Measurements from ENCODE around the gene LRRC18.

Gene LRRC18

GRCh38 chr10:48970654-48971053 lies 31.0 kb upstream of the LRRC18 start:
- Histone ChIP-seq H3F3A (ENCODE audit: control insufficient read depth, insufficient read depth) (no peaks in the 10 kb centered on the region), H3K36me3 (ENCODE audit: control insufficient read depth, low read length) (peaks cover 39% of the 10 kb centered on the region), H3K4me1 (ENCODE audit: control insufficient read depth, low read length) (no peaks in the 10 kb centered on the region), H3K4me3 (ENCODE audit: low read length) (no peak overlapping the region), H4K20me1 (ENCODE audit: control insufficient read depth, insufficient read depth, low read depth, low read length) (no peaks in the 10 kb centered on the region), H3K9me2 (replicated peaks; ENCODE audit: control insufficient read depth, low read length) (no peaks in the 10 kb centered on the region), H3K27ac (ENCODE audit: low read depth, low read length) (no peak overlapping the region), H3K79me2 (ENCODE audit: control insufficient read depth, low read length) (no peaks in the 10 kb centered on the region), H3K4me2 (ENCODE audit: low read length) (no peak overlapping the region), H3K27me3 (ENCODE audit: control insufficient read depth, low read length) (no peaks in the 10 kb centered on the region), H3K9me3 (ENCODE audit: control insufficient read depth, insufficient read depth, low read length) (no peaks in the 10 kb centered on the region)
- TF ChIP-seq CTCF (IDR thresholded peaks at IDR 0.05; ENCODE audit: low read depth, low read length, poor library complexity, severe bottlenecking), result no peak
- TF ChIP-seq EZH2phosphoT487 (IDR thresholded peaks at IDR 0.05; ENCODE audit: borderline replicate concordance, low read length), result no peak

DNA sequence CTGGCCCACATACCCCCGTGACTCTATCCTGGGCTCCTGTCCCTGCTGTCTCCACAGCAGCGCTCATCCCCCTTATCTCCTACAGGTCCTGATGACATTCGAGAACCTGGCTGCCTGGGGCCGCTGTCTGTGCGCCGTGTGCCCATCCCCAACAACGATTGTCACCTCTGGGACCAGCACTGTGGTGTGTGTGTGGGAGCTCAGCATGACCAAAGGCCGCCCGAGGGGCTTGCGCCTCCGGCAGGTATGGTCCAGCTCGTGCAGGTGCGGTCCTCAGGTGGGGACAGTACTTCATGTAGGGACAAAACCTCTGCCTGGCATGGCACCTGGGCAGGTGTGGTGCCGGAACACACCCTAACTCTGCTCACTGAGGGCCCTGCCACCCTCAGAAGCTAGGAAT lies 30.4 kb upstream of the LRRC18 start:
- Histone ChIP-seq H3K79me2 (ENCODE audit: control insufficient read depth, low read length) (no peaks in the 10 kb centered on the region), H3K27ac (ENCODE audit: low read depth, low read length) (no peak overlapping the region), H3F3A (ENCODE audit: control insufficient read depth, insufficient read depth) (no peaks in the 10 kb centered on the region), H3K4me2 (ENCODE audit: low read length) (no peak overlapping the region), H3K9me2 (replicated peaks; ENCODE audit: control insufficient read depth, low read length) (no peaks in the 10 kb centered on the region), H3K4me3 (ENCODE audit: low read length) (no peak overlapping the region), H3K9me3 (ENCODE audit: control insufficient read depth, insufficient read depth, low read length) (no peaks in the 10 kb centered on the region), H3K27me3 (ENCODE audit: control insufficient read depth, low read length) (no peaks in the 10 kb centered on the region), H3K36me3 (ENCODE audit: control insufficient read depth, low read length) (peaks cover 39% of the 10 kb centered on the region), H4K20me1 (ENCODE audit: control insufficient read depth, insufficient read depth, low read depth, low read length) (no peaks in the 10 kb centered on the region), H3K4me1 (ENCODE audit: control insufficient read depth, low read length) (no peaks in the 10 kb centered on the region)
- TF ChIP-seq CTCF (IDR thresholded peaks at IDR 0.05; ENCODE audit: low read depth, low read length, poor library complexity, severe bottlenecking) (no peak), EZH2phosphoT487 (IDR thresholded peaks at IDR 0.05; ENCODE audit: borderline replicate concordance, low read length) (no peak)

DNA sequence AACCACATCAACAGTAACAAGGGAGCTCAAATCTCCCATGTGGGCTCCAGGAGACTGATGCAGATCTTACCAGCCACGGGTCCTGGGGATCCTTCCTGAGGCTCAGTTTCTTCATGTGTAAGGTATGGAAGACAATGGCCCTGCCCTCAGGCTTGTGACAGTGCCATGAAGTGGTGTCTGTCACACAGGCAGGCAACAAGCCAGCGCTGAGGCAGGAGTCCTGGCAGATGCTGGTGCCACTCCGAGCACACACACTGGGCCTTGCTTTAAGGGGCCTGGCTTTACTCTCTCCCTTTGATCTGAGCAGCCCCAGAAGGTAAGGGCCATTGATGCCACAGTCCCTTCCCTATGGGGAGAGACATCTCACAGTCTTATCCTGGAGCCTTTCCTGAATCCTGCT lies 28.4 kb upstream of the LRRC18 start:
- no peaks in the 10 kb centered on the region for H3K79me2 ChIP-seq (ENCODE audit: control insufficient read depth, low read length)
- H3F3A ChIP-seq (ENCODE audit: control insufficient read depth, insufficient read depth), result no peaks in the 10 kb centered on the region
- TF ChIP-seq EZH2phosphoT487 (IDR thresholded peaks at IDR 0.05; ENCODE audit: borderline replicate concordance, low read length), result no peak
- no peak for TF ChIP-seq CTCF (IDR thresholded peaks at IDR 0.05; ENCODE audit: low read depth, low read length, poor library complexity, severe bottlenecking)
- H3K9me3 ChIP-seq (ENCODE audit: control insufficient read depth, insufficient read depth, low read length), result no peaks in the 10 kb centered on the region
- no peaks in the 10 kb centered on the region for H3K9me2 ChIP-seq (replicated peaks; ENCODE audit: control insufficient read depth, low read length)
- H3K4me1 ChIP-seq (ENCODE audit: control insufficient read depth, low read length), result no peaks in the 10 kb centered on the region
- peaks cover 43% of the 10 kb centered on the region for H3K36me3 ChIP-seq (ENCODE audit: control insufficient read depth, low read length)
- no peak overlapping the region for H3K27ac ChIP-seq (ENCODE audit: low read depth, low read length)
- no peaks in the 10 kb centered on the region for H4K20me1 ChIP-seq (ENCODE audit: control insufficient read depth, insufficient read depth, low read depth, low read length)
- H3K27me3 ChIP-seq (ENCODE audit: control insufficient read depth, low read length), result no peaks in the 10 kb centered on the region
- H3K4me3 ChIP-seq (ENCODE audit: low read length), result no peak overlapping the region
- no peak overlapping the region for H3K4me2 ChIP-seq (ENCODE audit: low read length)

DNA sequence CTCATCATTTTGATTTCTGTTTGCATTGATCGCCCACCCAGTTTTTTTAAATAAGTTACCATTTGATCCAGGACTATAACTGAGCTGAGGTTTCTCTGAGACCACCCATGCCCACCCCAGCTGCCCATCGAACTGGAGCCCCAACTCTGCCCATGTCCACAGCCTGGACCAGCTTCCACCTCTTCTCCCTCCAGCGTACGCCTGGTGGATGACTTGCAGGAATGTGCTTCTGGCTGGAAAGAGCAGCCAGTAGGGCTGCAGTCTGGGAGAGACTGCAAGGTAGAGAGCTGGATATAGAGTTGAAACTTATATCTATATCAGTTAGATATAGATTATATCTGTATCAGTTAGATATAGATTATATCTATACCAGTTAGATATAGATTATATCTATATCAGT lies 25.8 kb upstream of the LRRC18 start:
- Histone ChIP-seq H3K27ac (ENCODE audit: low read depth, low read length) (no peak overlapping the region), H3K36me3 (ENCODE audit: control insufficient read depth, low read length) (peaks cover 32% of the 10 kb centered on the region), H3K27me3 (ENCODE audit: control insufficient read depth, low read length) (no peaks in the 10 kb centered on the region), H3K9me3 (ENCODE audit: control insufficient read depth, insufficient read depth, low read length) (no peaks in the 10 kb centered on the region), H4K20me1 (ENCODE audit: control insufficient read depth, insufficient read depth, low read depth, low read length) (no peaks in the 10 kb centered on the region), H3K9me2 (replicated peaks; ENCODE audit: control insufficient read depth, low read length) (no peaks in the 10 kb centered on the region), H3K79me2 (ENCODE audit: control insufficient read depth, low read length) (no peaks in the 10 kb centered on the region), H3K4me1 (ENCODE audit: control insufficient read depth, low read length) (no peaks in the 10 kb centered on the region), H3F3A (ENCODE audit: control insufficient read depth, insufficient read depth) (no peaks in the 10 kb centered on the region), H3K4me3 (ENCODE audit: low read length) (no peak overlapping the region), H3K4me2 (ENCODE audit: low read length) (no peak overlapping the region)
- TF ChIP-seq EZH2phosphoT487 (IDR thresholded peaks at IDR 0.05; ENCODE audit: borderline replicate concordance, low read length) (no peak), CTCF (IDR thresholded peaks at IDR 0.05; ENCODE audit: low read depth, low read length, poor library complexity, severe bottlenecking) (no peak)

All from DOHH2 (cell line).